Keratinocyte (primary cell): ENCODE measurements around the gene CALHM6. TPM values are rescaled to one million over a fixed set of nuclear protein-coding genes. Genes with fewer than 3 reads are reported as not detected.
A peak's percentile ranks its signal among the peaks of the same experiment; 100 is the strongest.

Source experiments
- DNase-seq: peaks from one replicate; pipeline ENCODE4 v3.0.0-alpha.2; 2011; ENCODE audit warnings: low read depth, missing footprints, low spot score
- FAIRE-seq: peaks from 2 replicates; lab custom pipeline; 2011; peaks lifted over from hg19 to GRCh38; lab: Jason Lieb, UNC
- H2AFZ ChIP-seq: 2 replicates; pipeline ENCODE4 v1.6.0; 2012; ENCODE audit warnings: low read length, control low read depth, inconsistent platforms; ENCODE audit not compliant: control insufficient read depth
- H3K27ac ChIP-seq: 2 replicates; pipeline ENCODE4 v1.5.1; 2011; ENCODE audit warnings: low read length; ENCODE audit not compliant: control insufficient read depth, insufficient read depth
- H3K27me3 ChIP-seq: 3 replicates; pipeline ENCODE4 v1.6.0; 2011; ENCODE audit warnings: low read length; ENCODE audit not compliant: control insufficient read depth, insufficient read depth; ENCODE audit errors: extremely low read depth
- H3K36me3 ChIP-seq, 2 experiments: 2 replicates in 1 of 2; 3 replicates in 1 of 2; pipeline ENCODE4 v1.5.1; 2011; ENCODE audit warnings: low read length in 2 of 2, mild to moderate bottlenecking in 1 of 2; ENCODE audit not compliant: control insufficient read depth in 2 of 2, insufficient read depth in 2 of 2; ENCODE audit errors: extremely low read depth in 1 of 2
- H3K4me1 ChIP-seq: 3 replicates; pipeline ENCODE4 v1.5.1; 2011; ENCODE audit warnings: low read length; ENCODE audit not compliant: control insufficient read depth, insufficient read depth; ENCODE audit errors: extremely low read depth
- H3K4me2 ChIP-seq: 3 replicates; pipeline ENCODE4 v1.6.0; 2011; ENCODE audit warnings: low read depth, low read length; ENCODE audit not compliant: control insufficient read depth, insufficient read depth; ENCODE audit errors: extremely low read depth
- H3K4me3 ChIP-seq, 3 experiments: fragments of 200-600 bp in 1 of 3; sonication (generic) in 1 of 3; 2 replicates in 2 of 3; 3 replicates in 1 of 3; pipeline ENCODE4 v1.5.1; 2011 to 2016; ENCODE audit warnings: low read length in 3 of 3, mild to moderate bottlenecking in 3 of 3, control low read depth in 2 of 3, inconsistent platforms in 1 of 3, low read depth in 1 of 3, mixed read lengths in 1 of 3, mixed run types in 1 of 3, moderate library complexity in 1 of 3; ENCODE audit not compliant: control insufficient read depth in 2 of 3, insufficient read depth in 2 of 3; ENCODE audit errors: extremely low read depth in 1 of 3
- H3K79me2 ChIP-seq: 2 replicates; pipeline ENCODE4 v1.6.0; 2012; ENCODE audit warnings: low read length; ENCODE audit not compliant: control insufficient read depth, insufficient read depth
- H3K9ac ChIP-seq: 3 replicates; pipeline ENCODE4 v1.6.0; 2011; ENCODE audit warnings: low read length; ENCODE audit not compliant: control insufficient read depth, insufficient read depth; ENCODE audit errors: extremely low read depth
- H3K9me1 ChIP-seq: 3 replicates; pipeline ENCODE4 v1.6.0; 2011; ENCODE audit warnings: low read length; ENCODE audit not compliant: control insufficient read depth, insufficient read depth; ENCODE audit errors: extremely low read depth
- H3K9me3 ChIP-seq: 2 replicates; pipeline ENCODE4 v1.5.1; 2012; ENCODE audit warnings: low read depth, low read length; ENCODE audit not compliant: control insufficient read depth
- H4K20me1 ChIP-seq: 3 replicates; pipeline ENCODE4 v1.6.0; 2011; ENCODE audit warnings: low read length; ENCODE audit not compliant: control insufficient read depth, insufficient read depth; ENCODE audit errors: extremely low read depth
- EZH2 ChIP-seq: IDR thresholded peaks from one replicate; pipeline ENCODE4 v1.6.1; 2012; ENCODE audit warnings: inconsistent platforms, mild to moderate bottlenecking, low read length, moderate library complexity
- dilution Hi-C: fragments of 300-500 bp; cut with MboI; formaldehyde crosslinking; loops from one replicate; pipeline ENCODE4 v1.7.0; 2020; ENCODE audit warnings: low sequenced_read_pairs; ENCODE audit not compliant: extremely low pct_ligation_motif_present
- polyA plus RNA-seq, 5 experiments: library from polyadenylated mRNA; depleted of rRNA in 3 of 5; stranded (reverse) in 3 of 5; stranded (forward) in 1 of 5; unstranded in 1 of 5; fragments of >200 nt; gene quantifications; 1 replicate in 1 of 5; 2 replicates in 3 of 5; 3 replicates in 1 of 5; pipeline versions ENCODE4 v1.2.1 to v1.2.3, GENCODE V29; 2011 to 2012; ENCODE audit warnings: missing spikeins in 2 of 5, low read depth in 1 of 5, low replicate concordance in 1 of 5
- TF ChIP-seq, protein P1 (sequence below), 3 experiments: IDR thresholded peaks in 1 of 3; conservative IDR thresholded peaks in 1 of 3; optimal IDR thresholded peaks in 1 of 3; 2 replicates in 2 of 3; 3 replicates in 1 of 3; pipeline versions ENCODE3 to v1.5.1; 2011; ENCODE audit warnings: low read length in 3 of 3, mild to moderate bottlenecking in 3 of 3, moderate library complexity in 2 of 3, control low read depth in 1 of 3, inconsistent platforms in 1 of 3; ENCODE audit not compliant: insufficient read depth in 2 of 3; ENCODE audit errors: extremely low read depth in 1 of 3

CALHM6 gene
- polyA plus RNA-seq, 1 donor (not counting 4 experiments of a cell fraction or from before 2014, with no cell fraction given) = 0.47 TPM

DNA sequence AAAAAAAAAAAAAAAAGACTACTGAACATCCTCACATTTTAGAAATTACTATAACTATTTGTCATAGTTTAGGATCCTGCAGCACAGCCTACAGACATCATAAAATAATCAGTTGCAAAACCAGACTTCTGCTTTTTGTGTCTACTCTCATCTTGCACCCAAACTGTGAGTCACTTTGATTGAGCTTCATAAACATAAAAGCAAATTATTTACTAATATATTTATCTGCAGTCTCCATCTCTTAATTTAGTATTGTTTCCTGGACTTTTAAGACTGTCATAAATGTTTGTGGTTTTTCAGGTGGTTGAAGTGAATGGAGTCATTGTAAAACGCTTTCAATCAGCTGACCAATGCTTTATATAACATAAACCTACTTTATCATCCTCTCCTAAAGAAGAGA, 14.8 kb upstream of the CALHM6 start:
- dilution Hi-C loops = no loop called here
- H3K9me3 ChIP-seq = no peaks in the 10 kb centered on the region
- no peak overlapping the region for H2AFZ ChIP-seq
- H3K36me3 ChIP-seq = no peaks in the 10 kb centered on the region
- peak overlapping the region; percentile 77 for H3K27ac ChIP-seq
- H3K4me3 ChIP-seq = no peak overlapping the region
- no peaks in the 10 kb centered on the region for H3K9me1 ChIP-seq
- TF ChIP-seq EZH2 = no peak
- TF ChIP-seq, protein P1, sequence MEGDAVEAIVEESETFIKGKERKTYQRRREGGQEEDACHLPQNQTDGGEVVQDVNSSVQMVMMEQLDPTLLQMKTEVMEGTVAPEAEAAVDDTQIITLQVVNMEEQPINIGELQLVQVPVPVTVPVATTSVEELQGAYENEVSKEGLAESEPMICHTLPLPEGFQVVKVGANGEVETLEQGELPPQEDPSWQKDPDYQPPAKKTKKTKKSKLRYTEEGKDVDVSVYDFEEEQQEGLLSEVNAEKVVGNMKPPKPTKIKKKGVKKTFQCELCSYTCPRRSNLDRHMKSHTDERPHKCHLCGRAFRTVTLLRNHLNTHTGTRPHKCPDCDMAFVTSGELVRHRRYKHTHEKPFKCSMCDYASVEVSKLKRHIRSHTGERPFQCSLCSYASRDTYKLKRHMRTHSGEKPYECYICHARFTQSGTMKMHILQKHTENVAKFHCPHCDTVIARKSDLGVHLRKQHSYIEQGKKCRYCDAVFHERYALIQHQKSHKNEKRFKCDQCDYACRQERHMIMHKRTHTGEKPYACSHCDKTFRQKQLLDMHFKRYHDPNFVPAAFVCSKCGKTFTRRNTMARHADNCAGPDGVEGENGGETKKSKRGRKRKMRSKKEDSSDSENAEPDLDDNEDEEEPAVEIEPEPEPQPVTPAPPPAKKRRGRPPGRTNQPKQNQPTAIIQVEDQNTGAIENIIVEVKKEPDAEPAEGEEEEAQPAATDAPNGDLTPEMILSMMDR (optimal IDR thresholded peaks at IDR 0.05 in 1 of 3, IDR thresholded peaks at IDR 0.05 in 1 of 3, conservative IDR thresholded peaks at IDR 0.05 in 1 of 3; ENCODE audit: extremely low read depth in 1 of 3, insufficient read depth in 2 of 3, low read length in 3 of 3) = no peak
- peak overlapping the region; percentile 9 for H3K4me2 ChIP-seq
- no peaks in the 10 kb centered on the region for H3K27me3 ChIP-seq
- no peaks in the 10 kb centered on the region for H3K79me2 ChIP-seq
- no peak for FAIRE-seq
- H3K9ac ChIP-seq = no peak overlapping the region
- DNase-seq = no peak
- peaks cover 37% of the 10 kb centered on the region for H3K4me1 ChIP-seq
- no peaks in the 10 kb centered on the region for H4K20me1 ChIP-seq

DNA sequence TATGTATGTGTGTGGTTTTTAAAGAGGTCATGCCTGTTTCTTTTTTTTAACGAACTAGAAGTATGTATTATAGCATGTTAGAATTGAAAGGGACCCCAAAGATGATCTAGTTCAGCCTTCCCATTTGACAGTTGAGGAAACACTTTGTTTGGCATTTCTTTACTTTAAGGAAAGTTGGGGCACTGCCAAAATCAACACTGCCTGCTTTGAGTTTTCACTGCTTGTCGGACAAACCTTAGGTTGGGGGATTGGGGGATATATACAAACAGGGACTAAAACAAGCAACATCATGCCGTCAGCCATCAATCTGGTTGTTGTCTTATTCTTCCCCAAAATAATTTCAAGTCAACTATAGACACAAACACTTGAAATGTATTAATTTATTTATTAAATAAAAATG, 14.1 kb upstream of the CALHM6 start:
- TF ChIP-seq, protein P1 (optimal IDR thresholded peaks at IDR 0.05 in 1 of 3, IDR thresholded peaks at IDR 0.05 in 1 of 3, conservative IDR thresholded peaks at IDR 0.05 in 1 of 3; ENCODE audit: extremely low read depth in 1 of 3, insufficient read depth in 2 of 3, low read length in 3 of 3) = no peak
- no peak for TF ChIP-seq EZH2
- no peaks in the 10 kb centered on the region for H3K36me3 ChIP-seq
- H3K9me1 ChIP-seq = no peaks in the 10 kb centered on the region
- H3K4me1 ChIP-seq = peaks cover 42% of the 10 kb centered on the region
- peak overlapping the region; percentile 77 for H3K27ac ChIP-seq
- no peaks in the 10 kb centered on the region for H3K79me2 ChIP-seq
- H3K4me2 ChIP-seq = peak overlapping the region; percentile 50
- FAIRE-seq (no peak), DNase-seq (no peak)
- no peak overlapping the region for H3K4me3 ChIP-seq
- H4K20me1 ChIP-seq = no peaks in the 10 kb centered on the region
- H3K27me3 ChIP-seq = no peaks in the 10 kb centered on the region
- no peak overlapping the region for H3K9ac ChIP-seq
- no peaks in the 10 kb centered on the region for H3K9me3 ChIP-seq
- dilution Hi-C loops = no loop called here
- H2AFZ ChIP-seq = no peak overlapping the region
